HG03442 (cell line): ENCODE results near the gene CLEC5A.
"Not testable (repeated sequence)": the region's sequence is repeated elsewhere in the genome, so short reads cannot be mapped to it uniquely, and the experiment has no call there.

Experiments used
- ATAC-seq: cut with Tn5 transposase; IDR thresholded peaks from one replicate; pipeline ENCODE4 v1.9.1; 2021; ENCODE audit warnings: mild to moderate bottlenecking, moderate library complexity; ENCODE audit not compliant: unreplicated experiment

CLEC5A gene

GRCh38 chr7:141946796-141947195 lies at the start of gene CLEC5A:
Gene CLEC5A (minus strand): TSS chr7:141946974. CDS start chr7:141946292, 682 bp downstream.
- ATAC-seq = no peak

DNA sequence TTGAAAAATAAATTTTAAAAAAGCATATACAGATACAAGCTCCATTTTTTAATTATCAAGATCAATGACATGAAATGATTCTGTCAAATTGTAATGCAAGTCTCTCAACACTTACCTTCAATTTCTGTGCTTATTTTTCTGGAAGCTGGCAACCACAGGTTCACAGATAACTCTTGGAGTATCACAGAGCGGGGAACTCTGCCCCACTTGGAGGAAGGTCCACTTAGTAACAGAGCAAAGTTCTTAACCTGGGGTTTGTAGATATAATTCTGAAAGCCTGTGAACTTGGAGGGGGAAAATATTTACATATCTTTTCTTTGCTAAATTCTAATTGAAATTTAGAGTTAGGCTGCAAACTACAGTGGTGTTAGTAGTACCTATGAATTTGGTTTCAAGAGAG lies 46.6 kb upstream of the CLEC5A start:
- no peak for ATAC-seq

- no peak for ATAC-seq
These were observed 45.9 kb upstream of the CLEC5A start for GRCh38 chr7:141992688-141993087.

GRCh38 chr7:141992156-141992555 lies 45.4 kb upstream of the CLEC5A start:
- ATAC-seq = no peak

GRCh38 chr7:141991140-141991539 lies 44.4 kb upstream of the CLEC5A start:
- ATAC-seq = no peak

GRCh38 chr7:141990011-141990725 lies 43.4 kb upstream of the CLEC5A start:
- no peak for ATAC-seq

GRCh38 chr7:141987803-141988202 lies 41.0 kb upstream of the CLEC5A start:
- ATAC-seq = not testable (repeated sequence)

- no peak for ATAC-seq
These were observed 40.1 kb upstream of the CLEC5A start for GRCh38 chr7:141986923-141987322.

GRCh38 chr7:141985926-141986325 lies 39.2 kb upstream of the CLEC5A start:
- not testable (repeated sequence) for ATAC-seq

GRCh38 chr7:141979568-141979967 lies 32.8 kb upstream of the CLEC5A start:
- ATAC-seq = no peak

DNA sequence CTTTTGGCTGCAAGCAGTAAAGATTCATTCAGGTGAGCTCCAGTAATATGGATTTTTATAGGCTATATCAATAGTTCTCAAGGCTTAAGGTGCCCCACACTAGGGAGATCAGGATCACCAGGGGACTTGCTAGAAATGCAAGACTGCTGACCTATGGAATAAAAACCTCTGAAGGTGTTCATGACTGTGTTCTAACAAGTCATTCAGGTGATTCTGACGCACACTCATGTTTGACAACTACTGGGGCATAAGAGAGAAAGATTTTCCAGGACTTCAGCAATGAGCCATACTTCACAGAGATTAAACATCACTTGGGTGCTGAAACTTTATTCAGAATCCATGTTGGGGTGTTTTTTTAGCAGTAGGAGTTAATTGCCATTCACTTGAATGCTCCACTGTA lies 31.6 kb upstream of the CLEC5A start:
- no peak for ATAC-seq

DNA sequence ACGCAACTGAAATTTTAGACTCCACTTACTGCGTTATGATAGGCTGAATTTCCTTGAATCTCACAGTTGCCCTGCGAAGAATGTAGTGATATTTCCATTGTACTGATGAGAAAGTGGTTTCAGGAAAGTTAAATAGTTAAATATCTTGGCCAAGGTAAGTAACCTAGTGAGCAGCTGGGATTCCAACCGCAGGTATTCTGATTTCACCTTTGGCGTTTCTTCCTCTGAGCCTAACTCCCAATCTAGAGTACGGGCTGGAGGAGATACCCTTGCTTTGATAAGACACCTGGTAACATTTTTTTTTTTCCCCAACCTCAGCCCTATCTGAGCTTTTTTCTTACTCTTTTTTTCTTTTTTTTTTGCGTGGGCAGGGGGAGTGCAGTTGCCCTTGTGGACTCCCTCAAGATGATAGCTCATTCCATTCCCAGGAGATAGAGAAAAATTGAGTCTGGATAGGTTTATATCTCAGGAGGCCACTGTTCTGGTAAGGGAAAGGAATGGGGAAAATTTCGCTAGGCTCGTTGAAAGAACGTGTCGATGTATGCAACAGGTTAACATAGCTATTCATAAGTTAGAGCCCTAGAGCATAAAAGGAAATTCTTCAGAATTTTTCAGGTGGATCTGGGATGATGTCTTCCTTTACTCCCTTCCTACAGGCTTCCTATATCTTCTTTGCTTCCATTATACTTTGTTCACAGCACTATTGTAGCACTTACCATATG lies 29.9 kb upstream of the CLEC5A start:
- ATAC-seq = no peak

DNA sequence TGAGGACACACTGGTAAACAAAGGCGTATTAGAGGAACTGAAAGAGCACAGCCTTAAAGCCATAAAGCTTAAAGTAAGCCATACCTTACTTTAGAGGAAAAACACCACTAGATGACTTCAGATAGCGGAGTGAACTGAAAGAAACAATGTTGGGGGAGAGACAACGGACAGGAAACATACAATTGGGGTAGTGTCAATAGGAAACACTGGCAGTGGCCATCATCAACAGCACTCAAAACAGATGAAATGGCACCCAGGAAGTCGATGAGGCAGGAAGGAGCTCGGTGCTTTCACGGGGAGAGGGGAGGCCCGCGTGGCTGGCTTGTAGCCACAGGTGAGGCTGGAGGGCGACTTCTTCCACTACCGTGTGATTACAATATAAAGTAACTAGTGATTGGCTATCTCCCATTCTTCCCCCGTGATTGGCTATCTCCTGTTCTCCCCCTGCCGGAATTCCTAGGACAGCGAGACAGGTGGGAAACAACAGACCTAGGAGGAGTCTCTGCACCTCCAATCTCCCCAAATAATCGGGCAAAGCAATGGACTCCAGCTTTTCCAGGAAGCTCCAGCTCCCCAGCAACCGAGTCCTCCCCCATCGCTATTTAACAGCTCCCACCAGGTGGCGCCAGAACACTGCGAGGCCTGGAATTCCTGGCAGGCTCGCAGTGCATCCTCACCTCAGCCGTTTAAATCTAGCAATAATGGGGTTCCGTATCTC lies 29.2 kb upstream of the CLEC5A start:
- ATAC-seq = peak; percentile 79

DNA sequence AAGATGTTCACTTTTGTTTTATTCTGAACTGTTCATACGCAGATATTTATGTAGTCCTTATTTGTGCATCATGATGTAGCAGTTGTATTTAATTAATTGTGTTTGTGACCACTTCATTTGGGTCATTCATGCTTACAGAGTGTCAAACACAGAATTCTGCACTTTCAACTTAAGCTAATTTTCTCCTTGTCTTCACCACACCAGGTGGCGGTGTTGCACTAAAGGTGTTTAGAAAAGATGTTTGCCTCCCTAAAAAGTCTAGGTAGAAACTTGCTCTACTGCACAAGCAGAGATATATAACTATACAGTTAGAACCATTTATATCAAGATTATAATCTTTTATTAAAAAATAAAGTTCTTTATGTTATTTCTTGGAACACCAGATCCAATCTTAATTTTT lies 28.1 kb upstream of the CLEC5A start:
- no peak for ATAC-seq

- no peak for ATAC-seq
These were observed 26.9 kb upstream of the CLEC5A start, which contains the start of gene TAS2R38 for GRCh38 chr7:141973673-141974072. Gene TAS2R38 (minus strand): TSS chr7:141973773. CDS start chr7:141973689, 84 bp downstream.

DNA sequence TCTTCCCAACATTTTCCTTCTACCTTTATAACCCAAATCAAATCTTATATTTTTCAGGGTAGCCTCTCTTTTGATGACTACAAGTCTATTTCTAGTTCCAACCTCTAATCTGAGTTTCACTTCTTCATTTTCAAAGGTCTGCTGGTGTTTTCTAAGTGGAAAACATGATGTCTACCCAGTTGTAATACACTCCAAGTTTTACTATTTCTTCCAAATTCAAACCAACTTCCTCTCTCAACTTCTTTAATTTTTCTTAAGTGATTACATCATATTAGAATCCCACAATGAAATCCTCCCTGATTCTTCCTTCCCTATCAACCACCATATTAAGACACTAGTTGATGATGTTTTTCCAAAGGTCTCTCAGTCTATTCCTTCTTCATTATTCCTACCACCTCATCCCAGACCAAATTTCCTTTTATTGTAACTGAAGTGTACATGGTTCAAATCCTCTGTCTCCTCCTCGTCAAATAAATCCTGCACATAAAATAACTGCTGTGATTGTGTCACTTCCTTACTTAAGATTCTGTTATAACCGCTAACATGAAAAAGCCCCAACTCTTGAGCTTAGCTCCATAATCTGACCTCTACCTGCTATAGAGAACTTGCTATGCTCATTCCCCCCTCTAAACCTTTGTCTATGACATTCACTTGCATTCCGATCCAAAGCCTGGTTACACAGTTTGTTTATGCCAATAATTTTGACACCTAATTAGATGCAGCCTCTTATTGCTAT lies 14.1 kb upstream of the CLEC5A start:
- ATAC-seq = peak; percentile 89

- ATAC-seq = no peak
These were observed 9.3 kb upstream of the CLEC5A start for GRCh38 chr7:141956084-141956483.

DNA sequence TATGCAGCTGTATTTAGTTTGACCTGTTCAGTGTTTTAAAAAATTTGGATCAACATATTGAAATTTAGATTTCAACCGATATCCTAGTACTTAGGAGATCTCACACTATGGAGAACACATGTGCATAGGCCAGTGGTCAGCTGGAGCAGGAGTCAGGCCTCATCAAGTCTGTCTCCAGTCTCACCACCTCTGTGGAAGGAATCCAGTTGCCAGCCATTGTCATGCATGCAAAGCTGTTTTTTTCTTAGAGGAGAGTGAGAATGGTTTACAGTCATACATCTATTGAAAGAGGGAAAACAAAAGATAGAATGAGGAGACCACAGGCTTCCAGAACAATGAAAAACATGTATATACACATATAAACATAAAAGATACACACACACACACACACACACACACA lies 7.6 kb upstream of the CLEC5A start:
- no peak for ATAC-seq

- no peak for ATAC-seq
These were observed 5.7 kb upstream of the CLEC5A start for GRCh38 chr7:141952461-141952860.

GRCh38 chr7:141950806-141951205 lies 4.0 kb upstream of the CLEC5A start:
- no peak for ATAC-seq

GRCh38 chr7:141949911-141950310 lies 3.1 kb upstream of the CLEC5A start:
- no peak for ATAC-seq
